Liver (tissue), 9 donors: ENCODE data around the gene RPTOR. TPM values are rescaled to one million over a fixed set of nuclear protein-coding genes. Genes with fewer than 3 reads are reported as not detected.

Experiments used
- DNase-seq: peaks from one replicate; pipeline ENCODE4 v3.0.0-alpha.2; 2017; ENCODE audit warnings: low spot score
- H3K27ac ChIP-seq, 2 donors: one replicate each; pipeline ENCODE4 v1.7.0; 2013; ENCODE audit warnings: inconsistent platforms in 2 of 2, low read length in 2 of 2, control low read depth in 1 of 2, low read depth in 1 of 2, mild to moderate bottlenecking in 1 of 2
- H3K27me3 ChIP-seq, 4 donors: one replicate each; pipeline versions ENCODE4 v1.6.1 to v1.7.0; 2013; ENCODE audit warnings: low read length in 3 of 4, inconsistent platforms in 1 of 4, mild to moderate bottlenecking in 1 of 4, moderate library complexity in 1 of 4; ENCODE audit not compliant: control insufficient read depth in 4 of 4, insufficient read depth in 4 of 4
- H3K36me3 ChIP-seq, 4 donors: one replicate each; pipeline versions ENCODE4 v1.6.1 to v1.7.0; 2013; ENCODE audit warnings: low read length in 3 of 4, mild to moderate bottlenecking in 3 of 4, low read depth in 1 of 4, moderate library complexity in 1 of 4; ENCODE audit not compliant: control insufficient read depth in 4 of 4, insufficient read depth in 3 of 4
- H3K4me1 ChIP-seq, 4 donors: one replicate each; pipeline versions ENCODE4 v1.6.1 to v1.7.0; 2013; ENCODE audit warnings: low read length in 3 of 4, mild to moderate bottlenecking in 3 of 4, moderate library complexity in 1 of 4; ENCODE audit not compliant: control insufficient read depth in 4 of 4, insufficient read depth in 4 of 4
- H3K4me3 ChIP-seq, 3 donors: one replicate each; pipeline versions ENCODE4 v1.6.1 to v1.7.0; 2013; ENCODE audit warnings: low read length in 3 of 3, control low read depth in 1 of 3, low read depth in 1 of 3, mild to moderate bottlenecking in 1 of 3
- H3K9ac ChIP-seq, 2 donors: one replicate each; pipeline ENCODE4 v1.7.0; 2013; ENCODE audit warnings: low read length in 2 of 2, mild to moderate bottlenecking in 2 of 2, moderate library complexity in 2 of 2, control low read depth in 1 of 2, low read depth in 1 of 2
- H3K9me3 ChIP-seq, 4 donors: one replicate each; pipeline versions ENCODE4 v1.6.1 to v1.7.0; 2013; ENCODE audit warnings: low read length in 3 of 4; ENCODE audit not compliant: control insufficient read depth in 4 of 4
- CTCF ChIP-seq: fragments of 150-350 bp; IDR thresholded peaks from 2 replicates; pipeline ENCODE4 v1.5.1; 2017; ENCODE audit warnings: improper control_type of control experiment, low read depth, low read length; ENCODE audit not compliant: missing input control
- FOXA1 ChIP-seq: IDR thresholded peaks from 2 replicates; pipeline ENCODE4 v1.6.1; 2016; ENCODE audit warnings: antibody characterized with exemption
- FOXA2 ChIP-seq: IDR thresholded peaks from 2 replicates; pipeline ENCODE4 v1.6.1; 2016; ENCODE audit warnings: antibody characterized with exemption
- JUND ChIP-seq, 2 donors: IDR thresholded peaks; 2 replicates each; pipeline ENCODE4 v1.6.1; 2016; ENCODE audit warnings: antibody characterized with exemption in 2 of 2
- NR2F2 ChIP-seq: IDR thresholded peaks from 2 replicates; pipeline ENCODE4 v1.6.1; 2016; ENCODE audit warnings: antibody characterized with exemption
- RAD21 ChIP-seq, 2 donors: IDR thresholded peaks; 2 replicates each; pipeline ENCODE4 v1.6.1; 2016; ENCODE audit warnings: antibody characterized with exemption in 2 of 2, mild to moderate bottlenecking in 2 of 2
- REST ChIP-seq: IDR thresholded peaks from 2 replicates; pipeline ENCODE4 v1.6.1; 2016; ENCODE audit warnings: antibody characterized with exemption, mild to moderate bottlenecking
- SP1 ChIP-seq: IDR thresholded peaks from 2 replicates; pipeline ENCODE4 v1.6.1; 2018; ENCODE audit warnings: antibody characterized with exemption, mild to moderate bottlenecking
- TAF1 ChIP-seq: conservative IDR thresholded peaks from 2 replicates; pipeline ENCODE4 v1.6.1; 2016; ENCODE audit warnings: antibody characterized with exemption, mild to moderate bottlenecking
- YY1 ChIP-seq: IDR thresholded peaks from 2 replicates; pipeline ENCODE4 v1.6.1; 2016; ENCODE audit warnings: antibody characterized with exemption, mild to moderate bottlenecking
- WGBS: extraction: QIAGEN DNeasy Blood & Tissue Kit; methylation state at CpG from one replicate; pipeline ENCODE4 v1.1.7; 2013; 5-methylcytosine and 5-hydroxymethylcytosine counted together
- polyA plus RNA-seq, 2 donors: library from polyadenylated mRNA; stranded (reverse) in 1 of 2; unstranded in 1 of 2; fragments of 200-250 nt in 1 of 2; fragments of >200 nt in 1 of 2; fragmentation: Nextera tagmentation in 1 of 2; extraction: Ambion mirVana in 1 of 2; gene quantifications; one replicate each; pipeline versions ENCODE4 v1.2.1 to v1.2.3, GENCODE V29; 2013 to 2015
- total RNA-seq, 2 donors: library from RNA; depleted of rRNA; stranded (reverse); fragments of >200 nt; gene quantifications; one replicate each; pipeline ENCODE4 v1.2.3, GENCODE V29; 2014
- TF ChIP-seq, protein P1 (sequence below): IDR thresholded peaks from 2 replicates; pipeline ENCODE4 v1.6.1; 2016; ENCODE audit warnings: antibody characterized with exemption
- donor health status: healthy.
- donor health status: healthy.
- donor health status: healthy.
- donor health status: healthy.
- donor health status: healthy.

Gene RPTOR
- total and polyA plus RNA-seq, 4 donors, result 4.8 to 25.4 (median 11.6) TPM

- Histone ChIP-seq H3K4me1 (peaks cover 0 to 5% (median 0%) of the 10 kb centered on the region in 4 donors), H3K9me3 (peaks cover 0 to 2% (median 0%) of the 10 kb centered on the region in 4 donors), H3K36me3 (no peaks in the 10 kb centered on the region)
These were observed 112.0 kb downstream of the RPTOR start for GRCh38 chr17:80656590-80656989.

DNA sequence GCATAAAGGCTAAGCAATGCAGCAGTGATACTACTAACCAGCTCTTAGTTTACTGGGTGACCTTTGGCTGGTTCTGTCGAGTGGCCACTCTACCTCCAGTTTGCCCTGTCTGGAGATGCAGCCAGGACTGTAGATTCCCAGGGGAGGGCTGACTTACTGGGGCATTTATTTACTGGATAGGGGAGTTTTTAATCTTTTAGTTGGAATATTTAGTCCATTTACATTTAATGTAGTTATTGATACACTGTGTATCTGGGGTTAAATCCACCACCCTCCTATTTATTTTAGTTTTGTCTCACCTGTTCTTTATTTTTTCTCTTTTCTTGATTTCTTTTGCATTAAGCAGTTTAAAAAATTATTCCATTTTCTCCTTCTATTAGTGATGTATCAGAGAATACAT lies 112.9 kb downstream of the RPTOR start:
- Histone ChIP-seq H3K27me3 (no peaks in the 10 kb centered on the region), H3K4me1 (peaks cover 0 to 5% (median 0%) of the 10 kb centered on the region in 4 donors), H3K27ac (no peak overlapping the region), H3K36me3 (no peaks in the 10 kb centered on the region), H3K4me3 (no peak overlapping the region), H3K9me3 (peaks cover 0 to 2% (median 0%) of the 10 kb centered on the region in 4 donors), H3K9ac (no peak overlapping the region)
- WGBS, result 68% methylated on average over 1 of the region's 1 CpG
- no peak for DNase-seq
- TF ChIP-seq FOXA2, result no peak
- TF ChIP-seq JUND (IDR thresholded peaks at IDR 0.05), result no peak
- no peak for TF ChIP-seq NR2F2
- TF ChIP-seq RAD21 (IDR thresholded peaks at IDR 0.05), result no peak
- TF ChIP-seq SP1, result no peak
- TF ChIP-seq TAF1, result no peak

More at GRCh38 chr17:80656590-80656989, 112.0 kb downstream of the RPTOR start:
- TF ChIP-seq, protein P1, sequence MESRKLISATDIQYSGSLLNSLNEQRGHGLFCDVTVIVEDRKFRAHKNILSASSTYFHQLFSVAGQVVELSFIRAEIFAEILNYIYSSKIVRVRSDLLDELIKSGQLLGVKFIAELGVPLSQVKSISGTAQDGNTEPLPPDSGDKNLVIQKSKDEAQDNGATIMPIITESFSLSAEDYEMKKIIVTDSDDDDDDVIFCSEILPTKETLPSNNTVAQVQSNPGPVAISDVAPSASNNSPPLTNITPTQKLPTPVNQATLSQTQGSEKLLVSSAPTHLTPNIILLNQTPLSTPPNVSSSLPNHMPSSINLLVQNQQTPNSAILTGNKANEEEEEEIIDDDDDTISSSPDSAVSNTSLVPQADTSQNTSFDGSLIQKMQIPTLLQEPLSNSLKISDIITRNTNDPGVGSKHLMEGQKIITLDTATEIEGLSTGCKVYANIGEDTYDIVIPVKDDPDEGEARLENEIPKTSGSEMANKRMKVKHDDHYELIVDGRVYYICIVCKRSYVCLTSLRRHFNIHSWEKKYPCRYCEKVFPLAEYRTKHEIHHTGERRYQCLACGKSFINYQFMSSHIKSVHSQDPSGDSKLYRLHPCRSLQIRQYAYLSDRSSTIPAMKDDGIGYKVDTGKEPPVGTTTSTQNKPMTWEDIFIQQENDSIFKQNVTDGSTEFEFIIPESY, result no peak
- TF ChIP-seq REST (no peak), JUND (IDR thresholded peaks at IDR 0.05) (no peak)
- Histone ChIP-seq H3K4me3 (no peak overlapping the region), H3K27me3 (no peaks in the 10 kb centered on the region), H3K9ac (no peak overlapping the region), H3K27ac (no peak overlapping the region)
- DNase-seq, result no peak
- 86% methylated on average over 8 of the region's 8 CpGs for WGBS

DNA sequence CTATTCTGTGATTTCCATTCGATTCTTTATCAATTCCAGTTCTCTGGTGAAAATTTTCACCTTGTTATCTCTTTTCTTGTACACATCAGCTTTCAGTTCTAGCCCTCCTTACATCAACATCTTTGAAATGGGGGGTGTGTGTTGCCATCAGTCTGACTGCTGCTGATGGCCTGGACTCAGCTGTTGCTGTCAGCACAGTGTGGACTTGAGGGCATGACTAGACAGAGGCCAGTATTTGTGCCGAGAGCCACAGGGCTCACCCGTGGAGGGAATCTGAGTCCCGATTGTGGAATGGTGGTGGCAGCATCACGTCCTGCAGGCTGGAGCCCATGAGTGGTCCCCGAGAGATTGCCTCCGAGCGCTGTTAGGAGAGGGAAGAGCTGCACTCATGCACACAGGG lies 114.2 kb downstream of the RPTOR start:
- no peak for DNase-seq
- no peak overlapping the region for H3K9ac ChIP-seq
- WGBS, result 95% methylated on average over 8 of the region's 8 CpGs
- no peak overlapping the region for H3K4me3 ChIP-seq
- H3K4me1 ChIP-seq, result peaks cover 0 to 1% (median 0%) of the 10 kb centered on the region in 4 donors
- peaks cover 0 to 2% (median 0%) of the 10 kb centered on the region in 4 donors for H3K9me3 ChIP-seq
- no peak overlapping the region for H3K27ac ChIP-seq
- H3K27me3 ChIP-seq, result no peaks in the 10 kb centered on the region
- no peak for TF ChIP-seq SP1
- TF ChIP-seq CTCF, result no peak
- no peak for TF ChIP-seq JUND (IDR thresholded peaks at IDR 0.05)
- TF ChIP-seq FOXA1, result no peak
- no peak for TF ChIP-seq YY1
- TF ChIP-seq FOXA2, result no peak
- TF ChIP-seq TAF1, result no peak
- TF ChIP-seq REST, result no peak
- H3K36me3 ChIP-seq, result no peaks in the 10 kb centered on the region
